ENCODE results near the gene RAB14.
A peak's percentile ranks its signal among the peaks of the same experiment; 100 is the strongest.

Gene RAB14

GRCh38 chr9:121234832-121235161 is 33.1 kb upstream of the RAB14 start:
- Histone ChIP-seq H3K27me3 (ENCODE audit: control insufficient read depth, insufficient read depth, low read length) (peaks cover 18% of the 10 kb centered on the region; the same call in 1 of the 2 replicates), H3K9me3 (ENCODE audit: control insufficient read depth, insufficient read depth, low read depth, low read length) (no peaks in the 10 kb centered on the region), H3K36me3 (ENCODE audit: control insufficient read depth, insufficient read depth, low read length) (no peaks in the 10 kb centered on the region), H3K4me3 (ENCODE audit: low read depth, low read length) (no peak overlapping the region), H3K9ac (ENCODE audit: low read length) (no peak overlapping the region), H3K27ac (ENCODE audit: low read depth, low read length) (no peak overlapping the region), H3K4me1 (ENCODE audit: control insufficient read depth, insufficient read depth, low read length) (peaks cover 4% of the 10 kb centered on the region; the same call in 1 of the 2 replicates)

- Histone ChIP-seq H3K27me3 (ENCODE audit: control insufficient read depth, insufficient read depth, low read length) (peaks cover 11% of the 10 kb centered on the region; the same call in 1 of the 2 replicates), H3K4me1 (ENCODE audit: control insufficient read depth, insufficient read depth, low read length) (peaks cover 4% of the 10 kb centered on the region; the same call in 1 of the 2 replicates), H3K9me3 (ENCODE audit: control insufficient read depth, insufficient read depth, low read depth, low read length) (no peaks in the 10 kb centered on the region), H3K4me3 (ENCODE audit: low read depth, low read length) (no peak overlapping the region), H3K27ac (ENCODE audit: low read depth, low read length) (no peak overlapping the region), H3K36me3 (ENCODE audit: control insufficient read depth, insufficient read depth, low read length) (no peaks in the 10 kb centered on the region), H3K9ac (ENCODE audit: low read length) (no peak overlapping the region)
Observed at GRCh38 chr9:121233906-121234831, 32.5 kb upstream of the RAB14 start.

GRCh38 chr9:121232251-121232650 is 30.6 kb upstream of the RAB14 start:
- H3K36me3 ChIP-seq (ENCODE audit: control insufficient read depth, insufficient read depth, low read length): no peaks in the 10 kb centered on the region
- no peaks in the 10 kb centered on the region for H3K9me3 ChIP-seq (ENCODE audit: control insufficient read depth, insufficient read depth, low read depth, low read length)
- no peak overlapping the region for H3K27ac ChIP-seq (ENCODE audit: low read depth, low read length)
- no peaks in the 10 kb centered on the region for H3K27me3 ChIP-seq (ENCODE audit: control insufficient read depth, insufficient read depth, low read length)
- no peak overlapping the region for H3K9ac ChIP-seq (ENCODE audit: low read length)
- no peak overlapping the region for H3K4me3 ChIP-seq (ENCODE audit: low read depth, low read length)
- H3K4me1 ChIP-seq (ENCODE audit: control insufficient read depth, insufficient read depth, low read length): peaks cover 4% of the 10 kb centered on the region; the same call in 1 of the 2 replicates

DNA sequence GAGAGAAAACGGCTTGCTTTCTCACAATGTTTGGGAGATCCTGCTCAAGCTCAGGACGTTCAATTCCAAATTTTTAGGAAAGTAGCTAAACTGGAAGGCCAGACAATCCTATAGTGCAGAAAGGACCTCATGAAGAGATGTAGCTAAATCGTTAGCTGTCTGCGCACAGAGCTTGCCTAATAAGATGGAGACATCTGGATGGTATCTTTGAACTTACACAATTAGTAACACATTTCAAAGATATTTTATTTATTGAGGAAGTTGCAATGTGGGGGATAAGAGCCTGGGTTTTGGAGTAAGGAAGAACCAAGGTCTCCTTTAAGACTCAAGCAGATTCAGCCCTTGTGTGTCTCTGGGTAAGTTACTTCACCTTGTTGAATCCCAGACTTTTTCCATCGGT is 28.6 kb upstream of the RAB14 start:
- Histone ChIP-seq H3K4me1 (ENCODE audit: control insufficient read depth, insufficient read depth, low read length) (peaks cover 4% of the 10 kb centered on the region; the same call in 1 of the 2 replicates), H3K9me3 (ENCODE audit: control insufficient read depth, insufficient read depth, low read depth, low read length) (no peaks in the 10 kb centered on the region), H3K4me3 (ENCODE audit: low read depth, low read length) (no peak overlapping the region), H3K27ac (ENCODE audit: low read depth, low read length) (no peak overlapping the region), H3K27me3 (ENCODE audit: control insufficient read depth, insufficient read depth, low read length) (no peaks in the 10 kb centered on the region), H3K9ac (ENCODE audit: low read length) (no peak overlapping the region), H3K36me3 (ENCODE audit: control insufficient read depth, insufficient read depth, low read length) (no peaks in the 10 kb centered on the region)

DNA sequence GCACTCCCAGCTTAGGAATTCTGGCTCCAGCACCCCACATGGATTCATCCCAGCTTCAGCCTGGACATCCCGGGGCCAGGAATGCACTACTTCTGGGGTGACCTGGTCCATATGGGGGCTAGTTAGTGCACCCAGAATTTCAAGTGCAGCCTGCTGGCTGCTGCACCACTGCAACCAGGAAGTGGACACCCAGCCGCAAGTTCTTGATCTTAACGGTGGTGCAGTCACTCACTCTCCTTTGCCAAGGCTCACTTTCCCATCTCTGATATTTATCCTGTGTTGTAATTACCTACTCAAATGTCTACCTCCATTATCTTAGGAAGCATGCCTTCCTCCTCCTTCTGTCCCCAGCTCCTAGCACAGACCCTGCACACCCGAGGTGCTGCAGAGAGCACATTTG is 26.2 kb upstream of the RAB14 start:
- Histone ChIP-seq H3K36me3 (ENCODE audit: control insufficient read depth, insufficient read depth, low read length) (no peaks in the 10 kb centered on the region), H3K27me3 (ENCODE audit: control insufficient read depth, insufficient read depth, low read length) (no peaks in the 10 kb centered on the region), H3K9me3 (ENCODE audit: control insufficient read depth, insufficient read depth, low read depth, low read length) (no peaks in the 10 kb centered on the region), H3K4me1 (ENCODE audit: control insufficient read depth, insufficient read depth, low read length) (no peaks in the 10 kb centered on the region; the same call in 1 of the 2 replicates), H3K4me3 (ENCODE audit: low read depth, low read length) (no peak overlapping the region), H3K9ac (ENCODE audit: low read length) (no peak overlapping the region), H3K27ac (ENCODE audit: low read depth, low read length) (no peak overlapping the region)

DNA sequence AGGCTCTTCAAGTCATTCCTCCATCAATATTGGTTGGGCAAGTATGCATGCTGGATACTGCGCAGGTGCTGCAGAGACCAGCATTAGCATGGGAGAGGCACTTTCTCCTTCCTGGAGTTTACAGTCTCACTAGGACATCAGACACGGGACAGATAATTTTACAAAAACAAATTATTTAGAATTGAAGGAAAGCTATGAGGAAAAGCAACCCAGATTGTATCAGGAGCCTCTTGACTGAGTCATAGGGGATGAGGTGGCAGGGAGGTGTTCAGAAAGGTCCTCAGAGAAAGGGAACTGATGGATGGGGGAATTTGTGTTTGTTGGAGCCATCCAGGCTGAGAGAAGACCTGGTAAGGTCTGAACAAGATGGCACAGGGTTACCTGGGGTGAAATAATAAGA is 24.5 kb upstream of the RAB14 start:
- no peak overlapping the region for H3K27ac ChIP-seq (ENCODE audit: low read depth, low read length)

GRCh38 chr9:121225240-121225639 is 23.6 kb upstream of the RAB14 start:
- H3K4me1 ChIP-seq (ENCODE audit: control insufficient read depth, insufficient read depth, low read length): peaks cover 15% of the 10 kb centered on the region

More for the DNA sequence above, 24.5 kb upstream of the RAB14 start:
- Histone ChIP-seq H3K9me3 (ENCODE audit: control insufficient read depth, insufficient read depth, low read depth, low read length) (no peaks in the 10 kb centered on the region), H3K36me3 (ENCODE audit: control insufficient read depth, insufficient read depth, low read length) (no peaks in the 10 kb centered on the region), H3K9ac (ENCODE audit: low read length) (no peak overlapping the region), H3K4me1 (ENCODE audit: control insufficient read depth, insufficient read depth, low read length) (peaks cover 9% of the 10 kb centered on the region), H3K4me3 (ENCODE audit: low read depth, low read length) (no peak overlapping the region), H3K27me3 (ENCODE audit: control insufficient read depth, insufficient read depth, low read length) (no peaks in the 10 kb centered on the region)

GRCh38 chr9:121222524-121223171 is 21.0 kb upstream of the RAB14 start:
- H3K9ac ChIP-seq (ENCODE audit: low read length): no peak overlapping the region
- H3K27me3 ChIP-seq (ENCODE audit: control insufficient read depth, insufficient read depth, low read length): no peaks in the 10 kb centered on the region
- H3K4me1 ChIP-seq (ENCODE audit: control insufficient read depth, insufficient read depth, low read length): peaks cover 23% of the 10 kb centered on the region
- H3K4me3 ChIP-seq (ENCODE audit: low read depth, low read length): no peak overlapping the region
- H3K36me3 ChIP-seq (ENCODE audit: control insufficient read depth, insufficient read depth, low read length): no peaks in the 10 kb centered on the region
- H3K27ac ChIP-seq (ENCODE audit: low read depth, low read length): no peak overlapping the region
- no peaks in the 10 kb centered on the region for H3K9me3 ChIP-seq (ENCODE audit: control insufficient read depth, insufficient read depth, low read depth, low read length)

More at GRCh38 chr9:121225240-121225639, 23.6 kb upstream of the RAB14 start:
- Histone ChIP-seq H3K36me3 (ENCODE audit: control insufficient read depth, insufficient read depth, low read length) (no peaks in the 10 kb centered on the region), H3K27ac (ENCODE audit: low read depth, low read length) (no peak overlapping the region), H3K4me3 (ENCODE audit: low read depth, low read length) (no peak overlapping the region), H3K9ac (ENCODE audit: low read length) (no peak overlapping the region), H3K9me3 (ENCODE audit: control insufficient read depth, insufficient read depth, low read depth, low read length) (no peaks in the 10 kb centered on the region), H3K27me3 (ENCODE audit: control insufficient read depth, insufficient read depth, low read length) (no peaks in the 10 kb centered on the region)

- peak overlapping the region; percentile 32 for H3K27ac ChIP-seq (ENCODE audit: low read depth, low read length)
- no peaks in the 10 kb centered on the region for H3K27me3 ChIP-seq (ENCODE audit: control insufficient read depth, insufficient read depth, low read length)
- H3K4me1 ChIP-seq (ENCODE audit: control insufficient read depth, insufficient read depth, low read length): peaks cover 23% of the 10 kb centered on the region
- no peaks in the 10 kb centered on the region for H3K36me3 ChIP-seq (ENCODE audit: control insufficient read depth, insufficient read depth, low read length)
- 0 out of 2 replicates have a peak overlapping the region, but pooled peaks have one; percentile 14 for H3K4me3 ChIP-seq (ENCODE audit: low read depth, low read length)
- H3K9ac ChIP-seq (ENCODE audit: low read length): peak overlapping the region; percentile 27
- H3K9me3 ChIP-seq (ENCODE audit: control insufficient read depth, insufficient read depth, low read depth, low read length): no peaks in the 10 kb centered on the region
Observed at GRCh38 chr9:121221664-121222055, 20.0 kb upstream of the RAB14 start.

DNA sequence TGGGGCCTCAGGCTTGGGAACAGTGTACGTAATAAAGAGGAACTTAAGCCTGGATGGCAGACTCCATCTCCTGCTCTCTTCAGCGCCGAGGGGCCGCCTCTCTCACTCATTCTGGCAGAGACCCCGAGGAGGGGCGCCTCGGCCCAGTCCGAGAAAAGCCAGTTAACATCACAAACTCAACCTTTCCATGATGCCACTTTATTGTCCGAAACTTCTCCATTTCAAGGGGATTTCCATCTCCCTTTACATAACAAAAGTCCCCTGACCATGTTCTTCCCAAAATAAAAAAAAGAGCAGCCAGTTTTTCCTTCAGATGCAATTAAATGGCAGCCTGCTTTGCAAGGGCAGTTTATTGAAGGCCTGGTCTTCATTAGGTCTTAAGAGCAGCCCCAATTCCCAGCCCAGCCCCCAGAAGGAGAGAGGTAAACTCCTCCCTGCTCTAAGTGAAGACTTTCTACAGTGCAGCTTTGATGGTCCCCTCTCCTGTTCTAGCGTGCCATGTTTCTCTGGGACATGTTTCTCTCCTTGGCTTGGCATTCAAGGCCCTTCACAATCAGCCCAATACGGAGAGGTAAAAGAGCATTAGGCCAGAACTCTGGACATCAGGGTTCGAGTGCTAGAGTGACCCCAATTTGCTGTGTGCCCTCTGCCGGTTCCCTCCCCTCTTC is 19.5 kb upstream of the RAB14 start:
- Histone ChIP-seq H3K9ac (ENCODE audit: low read length) (peak overlapping the region; percentile 27), H3K36me3 (ENCODE audit: control insufficient read depth, insufficient read depth, low read length) (no peaks in the 10 kb centered on the region), H3K9me3 (ENCODE audit: control insufficient read depth, insufficient read depth, low read depth, low read length) (no peaks in the 10 kb centered on the region), H3K4me1 (ENCODE audit: control insufficient read depth, insufficient read depth, low read length) (peaks cover 23% of the 10 kb centered on the region), H3K27ac (ENCODE audit: low read depth, low read length) (peak overlapping the region; percentile 32), H3K4me3 (ENCODE audit: low read depth, low read length) (0 out of 2 replicates have a peak overlapping the region, but pooled peaks have one; percentile 14), H3K27me3 (ENCODE audit: control insufficient read depth, insufficient read depth, low read length) (no peaks in the 10 kb centered on the region)
